HepG2 (cell line): Measurements from ENCODE around the gene WNK4. TPM values are rescaled to one million over a fixed set of nuclear protein-coding genes. Genes with fewer than 3 reads are reported as not detected.

Experiments used
- DDIT3 ChIP-seq: sonication (generic); formaldehyde crosslinking; IDR thresholded peaks from 2 replicates; pipeline ENCODE4 v1.4.0; 2020; ENCODE audit warnings: mild to moderate bottlenecking, missing genetic modification reagents
- DMAP1 ChIP-seq: IDR thresholded peaks from 2 replicates; pipeline ENCODE4 v1.6.1; 2016
- ETS1 ChIP-seq: sonication (generic); formaldehyde crosslinking; IDR thresholded peaks from 2 replicates; pipeline ENCODE4 v1.4.0; 2020; ENCODE audit warnings: missing genetic modification reagents
- FOXP1 ChIP-seq, 2 experiments: fragments of 450-650 bp in 1 of 2; IDR thresholded peaks; 2 replicates each; pipeline ENCODE4 v1.6.1; 2017 to 2018; ENCODE audit warnings: antibody characterized with exemption in 1 of 2
- GPBP1L1 ChIP-seq: sonication (generic); formaldehyde crosslinking; IDR thresholded peaks from 2 replicates; pipeline ENCODE4 v1.5.0; 2020; ENCODE audit warnings: mild to moderate bottlenecking, missing genetic modification reagents
- GTF2F1 ChIP-seq: fragments of 150-350 bp; IDR thresholded peaks from 2 replicates; pipeline ENCODE4 v1.6.1; 2014; ENCODE audit warnings: low read length
- KDM3A ChIP-seq: IDR thresholded peaks from 2 replicates; pipeline ENCODE4 v1.6.1; 2018; ENCODE audit warnings: low read depth, missing compliant biosample characterization
- NFIB ChIP-seq: sonication (generic); formaldehyde crosslinking; IDR thresholded peaks from 2 replicates; pipeline ENCODE4 v1.9.0; 2021; ENCODE audit warnings: missing genetic modification reagents, mild to moderate bottlenecking, borderline replicate concordance
- NONO ChIP-seq, 2 experiments: fragments of 450-650 bp in 1 of 2; sonication (generic) in 1 of 2; formaldehyde crosslinking in 1 of 2; IDR thresholded peaks in 1 of 2; conservative IDR thresholded peaks in 1 of 2; 2 replicates each; pipeline versions ENCODE4 v1.6.1 to v1.8.0; 2017 to 2022; ENCODE audit warnings: mild to moderate bottlenecking in 1 of 2, missing genetic modification reagents in 1 of 2, moderate library complexity in 1 of 2
- SMC3 ChIP-seq: IDR thresholded peaks from 2 replicates; pipeline ENCODE4 v1.6.1; 2011; ENCODE audit warnings: low read length, improper control_type of control experiment
- STAG1 ChIP-seq: sonication (generic); formaldehyde crosslinking; IDR thresholded peaks from 2 replicates; pipeline ENCODE4 v1.4.0; 2020; ENCODE audit warnings: missing genetic modification reagents
- TBX3 ChIP-seq: fragments of 450-650 bp; IDR thresholded peaks from 2 replicates; pipeline ENCODE4 v1.6.1; 2017; ENCODE audit warnings: antibody characterized with exemption, mild to moderate bottlenecking, inconsistent platforms, borderline replicate concordance
- USF2 ChIP-seq, 2 experiments: sonication (generic) in 1 of 2; formaldehyde crosslinking in 1 of 2; IDR thresholded peaks; 2 replicates each; pipeline versions ENCODE4 v1.5.1 to v1.6.1; 2011 to 2020; ENCODE audit warnings: borderline replicate concordance in 1 of 2, low read depth in 1 of 2, low read length in 1 of 2, mild to moderate bottlenecking in 1 of 2, missing genetic modification reagents in 1 of 2, moderate library complexity in 1 of 2
- ZFP36L1 ChIP-seq: sonication (generic); formaldehyde crosslinking; IDR thresholded peaks from 2 replicates; pipeline ENCODE4 v1.8.0; 2022; ENCODE audit warnings: mild to moderate bottlenecking, missing genetic modification reagents, moderate library complexity
- ZNF3 ChIP-seq: IDR thresholded peaks from 2 replicates; pipeline ENCODE4 v1.7.0; 2017; ENCODE audit warnings: inconsistent platforms
- ZNF30 ChIP-seq: sonication (generic); formaldehyde crosslinking; IDR thresholded peaks from 2 replicates; pipeline ENCODE4 v1.5.0; 2020; ENCODE audit warnings: mild to moderate bottlenecking, missing genetic modification reagents
- ZNF350 ChIP-seq: sonication (generic); formaldehyde crosslinking; IDR thresholded peaks from 2 replicates; pipeline ENCODE4 v1.4.0; 2020; ENCODE audit warnings: mild to moderate bottlenecking, low read depth, missing genetic modification reagents, borderline replicate concordance
- ZNF501 ChIP-seq: sonication (generic); formaldehyde crosslinking; IDR thresholded peaks from 2 replicates; pipeline ENCODE4 v1.5.1; 2020; ENCODE audit warnings: mild to moderate bottlenecking, moderate library complexity, missing genetic modification reagents
- ZNF503 ChIP-seq: sonication (generic); formaldehyde crosslinking; IDR thresholded peaks from 2 replicates; pipeline ENCODE4 v1.4.0; 2020; ENCODE audit warnings: missing genetic modification reagents
- ZNF556 ChIP-seq: sonication (generic); formaldehyde crosslinking; IDR thresholded peaks from 2 replicates; pipeline ENCODE4 v1.4.0; 2020; ENCODE audit warnings: mild to moderate bottlenecking, missing genetic modification reagents, borderline replicate concordance
- ZNF619 ChIP-seq: sonication (generic); formaldehyde crosslinking; IDR thresholded peaks from 2 replicates; pipeline ENCODE4 v1.4.0; 2020; ENCODE audit warnings: mild to moderate bottlenecking, missing genetic modification reagents
- ZSCAN9 ChIP-seq: IDR thresholded peaks from 2 replicates; pipeline ENCODE4 v1.6.1; 2016; ENCODE audit warnings: borderline replicate concordance
- polyA plus RNA-seq, 8 experiments: library from polyadenylated mRNA; depleted of rRNA in 3 of 8; stranded (reverse) in 7 of 8; unstranded in 1 of 8; fragments of >200 nt; fragmentation: Illumina TruSeq in 4 of 8; extraction: Trizol in 4 of 8; gene quantifications; 2 replicates each; pipeline versions ENCODE4 v1.2.1 to v1.2.3, GENCODE V29; 2011 to 2016; ENCODE audit warnings: low read depth in 4 of 8, missing spikeins in 1 of 8, mixed read lengths in 1 of 8; ENCODE audit not compliant: insufficient read depth in 1 of 8
- total RNA-seq, 5 experiments: library from RNA; depleted of rRNA; stranded (reverse); fragments of >200 nt; fragmentation: Illumina TruSeq; extraction: Trizol; gene quantifications; 2 replicates each; pipeline ENCODE4 v1.2.3, GENCODE V29; 2016; ENCODE audit warnings: low read depth in 1 of 5

WNK4 gene
- total and polyA plus RNA-seq, 2 of the 13 experiments (the other 11 are each of a cell fraction or from before 2014, with no cell fraction given), result 2.7 to 13.7 TPM

- TF ChIP-seq ZNF503 (no peak; the same call in 1 of the 2 replicates), ZNF619 (CRISPR knock-in tag) (peak; percentile 44; the same call in 1 of the 2 replicates), ZFP36L1 (CRISPR knock-in tag) (peak; percentile 95; the same call in 1 of the 2 replicates), NONO (IDR thresholded peaks at IDR 0.05) (no peak), NONO (CRISPR knock-in tag; conservative IDR thresholded peaks at IDR 0.05) (peak; percentile 85), ZNF30 (CRISPR knock-in tag) (peak; percentile 35; the same call in 1 of the 2 replicates), ZNF501 (CRISPR knock-in tag) (peak; percentile 94), GTF2F1 (no peak), FOXP1 (IDR thresholded peaks at IDR 0.05) (no peak), FOXP1 (CRISPR knock-in tag; IDR thresholded peaks at IDR 0.05) (0 out of 2 replicates have a peak, but pooled peaks have one; percentile 25), DMAP1 (CRISPR knock-in tag) (peak; percentile 86), USF2 (IDR thresholded peaks at IDR 0.05; ENCODE audit: low read depth, low read length) (no peak), USF2 (CRISPR knock-in tag; IDR thresholded peaks at IDR 0.05; ENCODE audit: borderline replicate concordance) (peak; percentile 40; the same call in 1 of the 2 replicates), KDM3A (CRISPR knock-in tag) (peak; percentile 23; the same call in 1 of the 2 replicates), STAG1 (no peak), ETS1 (CRISPR knock-in tag) (no peak), ZNF556 (CRISPR knock-in tag) (peak; percentile 86; the same call in 1 of the 2 replicates), ZNF3 (CRISPR knock-in tag) (no peak), SMC3 (no peak), ZSCAN9 (CRISPR knock-in tag) (peak; percentile 55), ZNF350 (CRISPR knock-in tag) (no peak; the same call in 1 of the 2 replicates), NFIB (CRISPR knock-in tag) (0 out of 2 replicates have a peak, but pooled peaks have one; percentile 9), TBX3 (no peak), DDIT3 (CRISPR knock-in tag) (no peak), GPBP1L1 (CRISPR knock-in tag) (no peak)
Measured at GRCh38 chr17:42744806-42745617, 35.4 kb upstream of the WNK4 start, which contains the start of gene EZH1 (continued).
